HG03565 (cell line): Measurements from ENCODE around the gene TAF3.
A peak's percentile ranks its signal among the peaks of the same experiment; 100 is the strongest.

Source experiments
- ATAC-seq: cut with Tn5 transposase; IDR thresholded peaks from one replicate; pipeline ENCODE4 v1.9.1; 2021; ENCODE audit warnings: mild to moderate bottlenecking, moderate library complexity; ENCODE audit not compliant: unreplicated experiment

The TAF3 gene

GRCh38 chr10:8043569-8044306 is 225.4 kb downstream of the TAF3 start:
- no peak for ATAC-seq

GRCh38 chr10:8044331-8044907 is 226.1 kb downstream of the TAF3 start:
- ATAC-seq: no peak

GRCh38 chr10:8044908-8045725 is 226.8 kb downstream of the TAF3 start:
- no peak for ATAC-seq

GRCh38 chr10:8045726-8046494 is 227.6 kb downstream of the TAF3 start:
- ATAC-seq: no peak

- ATAC-seq: no peak
These were observed 229.4 kb downstream of the TAF3 start for GRCh38 chr10:8047452-8048280.

GRCh38 chr10:8048281-8049008 is 230.1 kb downstream of the TAF3 start:
- no peak for ATAC-seq

- ATAC-seq: no peak
These were observed 230.9 kb downstream of the TAF3 start for GRCh38 chr10:8049045-8049864.

GRCh38 chr10:8049865-8050555 is 231.7 kb downstream of the TAF3 start:
- ATAC-seq: no peak

GRCh38 chr10:8050556-8051108 is 232.3 kb downstream of the TAF3 start:
- no peak for ATAC-seq

GRCh38 chr10:8051109-8051821 is 233.0 kb downstream of the TAF3 start:
- no peak for ATAC-seq

GRCh38 chr10:8051851-8052257 is 233.5 kb downstream of the TAF3 start:
- ATAC-seq: no peak

GRCh38 chr10:8052341-8052955 is 234.1 kb downstream of the TAF3 start:
- no peak for ATAC-seq

- ATAC-seq: no peak
These were observed 234.7 kb downstream of the TAF3 start for GRCh38 chr10:8052956-8053445.

GRCh38 chr10:8053446-8054243 is 235.3 kb downstream of the TAF3 start:
- peak; percentile 67 for ATAC-seq

GRCh38 chr10:8054244-8054493 is 235.9 kb downstream of the TAF3 start:
- ATAC-seq: no peak
